ENCODE results near the gene SYVN1.

GRCh38 chr11:65108469-65109123 lies 25.7 kb downstream of the SYVN1 start:
- TF ChIP-seq EZH2phosphoT487 (IDR thresholded peaks at IDR 0.05; ENCODE audit: low read depth) (no peak), CTCF (IDR thresholded peaks at IDR 0.05; ENCODE audit: low read depth, low read length) (no peak)

Data from OCI-LY3 (cell line).